HG03521 (cell line): ENCODE data around the gene EGFR.

Experiments used
- ATAC-seq: cut with Tn5 transposase; IDR thresholded peaks from one replicate; pipeline ENCODE4 v1.9.1; 2021; ENCODE audit warnings: mild to moderate bottlenecking, moderate library complexity; ENCODE audit not compliant: unreplicated experiment

The EGFR gene

GRCh38 chr7:55236476-55236875, 217.7 kb downstream of the EGFR start:
- no peak for ATAC-seq

GRCh38 chr7:55237156-55237893, 218.5 kb downstream of the EGFR start:
- ATAC-seq = no peak

GRCh38 chr7:55239406-55239805, 220.6 kb downstream of the EGFR start:
- ATAC-seq = no peak

DNA sequence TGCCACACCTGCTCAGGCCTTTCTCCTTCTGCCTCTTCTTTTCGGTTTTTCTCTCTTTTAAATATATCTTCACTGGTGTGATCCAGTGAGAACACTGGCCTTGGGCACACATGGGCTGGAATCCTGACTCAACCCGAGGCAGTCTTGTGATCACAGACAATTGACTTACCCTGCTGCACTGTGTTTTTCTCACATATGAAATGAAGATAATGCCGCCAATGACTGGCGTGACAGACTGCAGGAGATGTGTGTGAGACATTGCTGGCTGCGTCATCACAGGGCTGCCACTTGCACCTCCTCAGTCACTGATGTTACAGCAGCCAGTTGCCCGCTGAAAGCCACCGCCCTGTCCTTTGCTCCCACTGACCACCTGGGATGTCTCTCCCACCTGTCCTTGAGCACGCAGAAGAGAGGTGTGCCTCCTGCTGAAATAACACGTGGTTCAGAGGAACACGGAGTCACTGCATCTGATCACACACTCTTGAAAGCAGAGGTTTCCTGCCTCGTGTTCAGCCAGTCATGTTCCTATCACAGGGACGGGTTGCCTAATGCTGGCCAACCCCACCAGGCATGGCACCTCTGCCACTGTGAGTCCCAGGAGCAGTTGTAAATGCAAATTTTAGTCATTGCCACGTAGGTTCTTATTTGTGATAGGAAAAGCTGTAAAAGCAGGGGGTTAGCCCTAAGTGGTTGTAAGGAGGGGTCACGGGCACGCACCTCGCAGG, 221.8 kb downstream of the EGFR start:
- no peak for ATAC-seq

GRCh38 chr7:55241958-55242357, 223.1 kb downstream of the EGFR start:
- ATAC-seq = no peak

DNA sequence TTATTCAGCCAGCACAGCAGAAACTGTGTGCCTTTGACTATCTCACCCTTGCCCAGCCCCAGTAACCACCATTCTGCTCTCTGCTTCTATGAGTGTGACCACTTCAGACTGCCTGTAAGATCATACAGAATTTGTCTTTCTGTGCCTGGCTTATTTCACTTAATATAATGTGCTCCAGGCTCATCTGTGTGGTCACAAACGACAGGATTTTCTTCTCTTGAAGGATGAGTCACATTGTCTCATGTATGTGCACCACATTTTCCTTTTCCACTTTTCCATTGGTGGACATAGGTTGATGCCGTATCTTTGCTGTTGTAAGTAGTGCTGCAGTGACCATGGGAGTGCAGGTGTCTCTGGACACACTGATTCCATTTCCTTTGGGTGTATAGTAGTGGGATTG, 223.8 kb downstream of the EGFR start:
- ATAC-seq = no peak

DNA sequence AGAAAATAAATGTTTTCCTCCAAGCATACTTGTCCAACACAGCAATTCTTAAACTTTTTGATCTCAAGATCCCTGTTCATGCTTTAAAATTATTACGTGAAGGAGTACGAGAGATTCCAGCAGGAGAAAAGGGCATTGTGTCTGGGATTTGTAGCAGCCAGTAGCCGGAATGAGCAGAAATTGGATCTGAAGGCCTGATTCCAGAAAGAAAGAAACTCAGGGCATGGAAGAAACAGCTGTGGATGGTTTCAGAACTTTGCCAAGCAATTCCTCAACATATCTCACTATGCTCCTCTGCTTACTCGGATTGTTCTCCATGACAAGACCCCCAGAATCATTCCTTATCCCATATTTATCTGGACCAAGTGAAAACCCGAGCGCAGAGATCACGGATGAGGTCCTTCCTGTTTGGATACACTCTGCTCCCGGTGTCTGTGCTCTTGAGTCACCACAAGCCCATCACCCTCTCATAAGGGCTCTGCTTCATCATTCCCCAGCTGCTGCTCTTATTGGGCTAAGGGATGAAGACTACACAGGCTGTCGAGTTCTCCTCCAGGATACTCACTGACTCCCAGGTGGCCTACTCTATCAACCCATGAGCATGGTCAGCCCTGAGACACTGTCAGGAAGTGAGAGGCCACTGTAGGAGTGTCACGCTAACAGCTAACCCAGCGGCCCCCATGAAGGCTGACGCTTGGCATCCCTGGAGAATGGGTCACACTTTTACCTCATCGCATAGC, 225.4 kb downstream of the EGFR start:
- ATAC-seq = no peak

GRCh38 chr7:55245271-55245723, 226.5 kb downstream of the EGFR start:
- no peak for ATAC-seq

GRCh38 chr7:55246171-55246570, 227.4 kb downstream of the EGFR start:
- no peak for ATAC-seq

GRCh38 chr7:55247428-55247827, 228.6 kb downstream of the EGFR start:
- no peak for ATAC-seq

GRCh38 chr7:55248526-55248925, 229.7 kb downstream of the EGFR start:
- ATAC-seq = no peak

GRCh38 chr7:55249332-55249731, 230.5 kb downstream of the EGFR start:
- no peak for ATAC-seq

DNA sequence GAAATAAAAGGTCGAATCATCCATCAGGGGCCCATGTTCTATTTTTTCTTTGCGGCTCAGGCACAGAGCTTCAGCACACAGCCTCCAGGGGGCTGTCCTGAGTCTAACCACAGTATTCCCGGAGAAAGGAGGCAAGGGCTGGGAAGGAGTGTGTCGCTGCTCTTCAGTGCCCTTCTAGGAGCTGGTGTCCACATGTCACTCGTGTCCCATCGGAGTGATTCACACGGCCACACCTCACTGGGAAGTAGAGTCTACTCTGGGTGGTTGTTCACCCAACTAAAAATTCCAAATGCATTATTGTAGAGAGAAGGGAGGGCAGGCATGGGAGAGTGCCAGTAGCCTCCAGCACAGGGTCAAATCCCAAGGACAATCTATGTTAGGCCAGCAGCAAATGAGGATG, 231.5 kb downstream of the EGFR start:
- no peak for ATAC-seq

DNA sequence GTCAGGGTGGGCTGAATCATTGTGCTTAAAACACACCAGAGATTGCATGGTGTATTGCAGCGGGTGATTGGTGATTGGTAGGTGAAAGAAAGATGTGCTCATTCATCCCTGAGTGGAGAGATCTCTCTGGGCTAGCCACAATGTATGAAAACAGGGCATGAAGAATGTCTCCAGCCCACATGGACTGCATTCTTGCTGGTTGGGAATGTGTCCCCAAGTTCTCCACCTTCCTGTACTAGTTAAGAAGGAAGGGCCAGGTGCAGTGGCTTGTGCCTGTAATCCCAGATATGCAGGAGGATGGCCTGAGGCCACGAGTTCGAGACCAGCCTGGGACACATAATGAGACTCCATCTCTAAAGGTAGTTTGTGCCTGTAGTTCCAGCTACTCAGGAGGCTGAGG, 232.5 kb downstream of the EGFR start:
- no peak for ATAC-seq

- no peak for ATAC-seq
Observed at GRCh38 chr7:55251911-55252310, 233.1 kb downstream of the EGFR start.

- ATAC-seq = no peak
Observed at GRCh38 chr7:55252386-55252785, 233.6 kb downstream of the EGFR start.

- no peak for ATAC-seq
Observed at GRCh38 chr7:55253188-55253587, 234.4 kb downstream of the EGFR start.

DNA sequence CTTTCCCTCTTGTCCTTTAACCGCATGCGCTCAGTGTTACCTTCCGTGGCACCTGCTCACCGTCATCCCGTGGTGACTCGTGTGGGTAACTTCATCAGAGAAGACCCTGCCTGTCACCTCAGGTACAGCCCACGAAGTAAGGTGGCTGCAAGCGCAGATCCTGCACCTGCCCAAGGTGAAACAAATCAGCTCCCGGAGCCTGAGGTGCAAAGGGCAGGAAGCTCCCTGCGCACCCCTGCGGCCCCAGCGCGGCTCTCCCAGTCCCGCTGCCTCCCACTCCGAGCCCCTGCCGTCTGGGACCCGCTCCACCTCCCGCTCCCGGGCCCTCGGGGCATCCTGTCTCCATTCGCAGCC, 235.4 kb downstream of the EGFR start:
- ATAC-seq = no peak

DNA sequence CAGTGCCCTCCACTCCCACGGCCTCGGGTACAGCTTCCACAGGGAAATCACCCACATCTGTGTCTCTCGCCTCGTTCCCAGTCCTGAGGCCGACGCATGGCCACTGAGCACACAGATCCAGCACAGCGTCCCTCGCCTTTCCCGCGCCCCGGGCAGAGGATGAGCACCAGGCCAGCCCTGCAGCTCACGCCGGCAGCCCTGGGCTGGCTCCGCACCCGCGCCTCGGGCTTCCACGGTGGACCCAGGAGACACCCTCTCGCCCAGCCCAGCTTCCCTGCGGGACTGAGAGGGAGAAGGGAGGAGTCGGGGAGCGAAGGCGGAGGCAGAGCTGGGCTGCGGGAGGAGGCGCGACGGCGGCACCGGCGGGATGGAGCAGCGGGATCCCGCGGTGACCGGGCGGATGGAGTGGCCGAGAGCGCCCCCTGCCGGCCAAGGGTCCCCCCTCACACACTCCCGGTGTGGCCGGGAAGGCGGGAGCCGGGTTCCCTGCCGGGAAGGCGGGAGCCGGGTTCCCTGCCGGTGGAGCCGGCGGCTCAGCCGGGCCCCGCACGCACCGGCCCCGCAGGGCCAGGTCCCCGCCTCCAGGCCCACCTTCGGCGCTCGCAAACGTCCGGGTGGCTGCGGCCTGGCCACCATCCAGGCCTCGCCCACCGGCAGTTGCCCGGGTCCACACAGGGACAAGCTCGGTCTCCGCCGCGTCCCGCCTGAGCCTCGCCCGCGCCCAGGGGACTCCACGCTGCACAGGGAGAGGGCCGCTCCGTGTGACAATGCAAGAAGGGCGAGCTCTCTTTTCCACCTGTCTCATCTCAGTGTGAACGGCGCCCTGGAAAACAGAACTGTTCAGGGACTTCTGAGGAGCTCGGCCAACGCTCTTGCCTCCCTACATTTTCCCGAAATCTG, 236.0 kb downstream of the EGFR start:
- peak; percentile 67 for ATAC-seq

GRCh38 chr7:55255496-55256445, 237.0 kb downstream of the EGFR start:
- ATAC-seq = peak; percentile 87
